HG02943 (cell line): ENCODE results near the gene ACKR2.

ENCODE experiments used
- ATAC-seq: cut with Tn5 transposase; IDR thresholded peaks from one replicate; pipeline ENCODE4 v1.9.1; 2021; ENCODE audit warnings: mild to moderate bottlenecking, low read depth, moderate library complexity; ENCODE audit not compliant: unreplicated experiment

Gene ACKR2

GRCh38 chr3:42829083-42829627 lies 19.9 kb downstream of the ACKR2 start:
- ATAC-seq: no peak

- ATAC-seq: no peak
Measured at GRCh38 chr3:42829628-42830436, 20.6 kb downstream of the ACKR2 start.

GRCh38 chr3:42830437-42831320 lies 21.4 kb downstream of the ACKR2 start:
- no peak for ATAC-seq

GRCh38 chr3:42831321-42831713 lies 22.1 kb downstream of the ACKR2 start:
- ATAC-seq: no peak

GRCh38 chr3:42836150-42837123 lies 27.2 kb downstream of the ACKR2 start:
- ATAC-seq: no peak

GRCh38 chr3:42838571-42838970 lies 29.3 kb downstream of the ACKR2 start:
- no peak for ATAC-seq

- ATAC-seq: no peak
Measured at GRCh38 chr3:42839616-42840015, 30.4 kb downstream of the ACKR2 start.

GRCh38 chr3:42841332-42841731 lies 32.1 kb downstream of the ACKR2 start:
- no peak for ATAC-seq

GRCh38 chr3:42843713-42844411 lies 34.6 kb downstream of the ACKR2 start:
- no peak for ATAC-seq

GRCh38 chr3:42844412-42844713 lies 35.1 kb downstream of the ACKR2 start:
- ATAC-seq: no peak

GRCh38 chr3:42844815-42845214 lies 35.6 kb downstream of the ACKR2 start:
- no peak for ATAC-seq

GRCh38 chr3:42846685-42847522 lies 37.7 kb downstream of the ACKR2 start:
- ATAC-seq: no peak

- no peak for ATAC-seq
Measured at GRCh38 chr3:42847731-42848130, 38.5 kb downstream of the ACKR2 start.

- ATAC-seq: no peak
Measured at GRCh38 chr3:42849017-42849416, 39.8 kb downstream of the ACKR2 start.

GRCh38 chr3:42850263-42850662 lies 41.0 kb downstream of the ACKR2 start:
- no peak for ATAC-seq

- no peak for ATAC-seq
Measured at GRCh38 chr3:42851228-42851834, 42.1 kb downstream of the ACKR2 start.

- no peak for ATAC-seq
Measured at GRCh38 chr3:42852441-42852840, 43.2 kb downstream of the ACKR2 start.

GRCh38 chr3:42853056-42853455 lies 43.8 kb downstream of the ACKR2 start:
- ATAC-seq: no peak
